HG03097 (cell line): ENCODE results near the gene PPRC1.
"Not testable (repeated sequence)": the region's sequence is repeated elsewhere in the genome, so short reads cannot be mapped to it uniquely, and the experiment has no call there.

Source experiments
- ATAC-seq: cut with Tn5 transposase; IDR thresholded peaks from one replicate; pipeline ENCODE4 v1.9.1; 2021; ENCODE audit not compliant: unreplicated experiment, low FRiP score

Gene PPRC1

GRCh38 chr10:102185811-102186527, 53.1 kb downstream of the PPRC1 start:
- ATAC-seq = no peak

DNA sequence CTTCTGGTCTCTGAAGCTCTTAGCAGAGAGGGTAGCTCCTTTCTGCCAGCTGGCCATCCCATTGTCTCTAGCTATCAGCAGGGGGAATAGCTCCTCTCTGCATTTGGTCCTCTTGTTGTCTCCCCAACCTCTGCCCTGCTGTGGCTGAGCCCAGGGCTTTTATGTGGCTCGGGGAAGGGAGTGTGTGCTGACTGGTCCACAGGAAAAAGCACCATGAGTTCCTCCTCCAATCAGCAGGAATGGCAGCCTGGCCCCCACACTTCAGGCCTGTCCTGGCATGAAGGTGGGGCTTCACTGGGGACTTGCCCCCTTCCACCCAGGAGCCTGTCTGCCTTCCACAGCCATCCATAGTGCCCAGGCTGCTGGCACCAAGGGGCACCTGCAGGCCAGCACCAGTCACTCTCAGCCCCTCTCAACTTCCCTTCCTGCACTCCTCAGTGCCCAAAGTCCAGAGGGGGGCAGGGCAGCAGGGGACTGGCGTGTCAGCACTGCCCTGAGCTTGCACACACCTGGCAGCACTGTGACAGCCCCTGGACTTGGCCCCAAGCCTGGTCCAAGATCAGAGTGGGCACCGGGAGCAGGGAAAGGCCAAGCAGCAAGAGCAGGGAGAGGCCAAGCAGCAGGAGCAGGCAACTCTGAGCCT, 55.6 kb downstream of the PPRC1 start:
- no peak for ATAC-seq

DNA sequence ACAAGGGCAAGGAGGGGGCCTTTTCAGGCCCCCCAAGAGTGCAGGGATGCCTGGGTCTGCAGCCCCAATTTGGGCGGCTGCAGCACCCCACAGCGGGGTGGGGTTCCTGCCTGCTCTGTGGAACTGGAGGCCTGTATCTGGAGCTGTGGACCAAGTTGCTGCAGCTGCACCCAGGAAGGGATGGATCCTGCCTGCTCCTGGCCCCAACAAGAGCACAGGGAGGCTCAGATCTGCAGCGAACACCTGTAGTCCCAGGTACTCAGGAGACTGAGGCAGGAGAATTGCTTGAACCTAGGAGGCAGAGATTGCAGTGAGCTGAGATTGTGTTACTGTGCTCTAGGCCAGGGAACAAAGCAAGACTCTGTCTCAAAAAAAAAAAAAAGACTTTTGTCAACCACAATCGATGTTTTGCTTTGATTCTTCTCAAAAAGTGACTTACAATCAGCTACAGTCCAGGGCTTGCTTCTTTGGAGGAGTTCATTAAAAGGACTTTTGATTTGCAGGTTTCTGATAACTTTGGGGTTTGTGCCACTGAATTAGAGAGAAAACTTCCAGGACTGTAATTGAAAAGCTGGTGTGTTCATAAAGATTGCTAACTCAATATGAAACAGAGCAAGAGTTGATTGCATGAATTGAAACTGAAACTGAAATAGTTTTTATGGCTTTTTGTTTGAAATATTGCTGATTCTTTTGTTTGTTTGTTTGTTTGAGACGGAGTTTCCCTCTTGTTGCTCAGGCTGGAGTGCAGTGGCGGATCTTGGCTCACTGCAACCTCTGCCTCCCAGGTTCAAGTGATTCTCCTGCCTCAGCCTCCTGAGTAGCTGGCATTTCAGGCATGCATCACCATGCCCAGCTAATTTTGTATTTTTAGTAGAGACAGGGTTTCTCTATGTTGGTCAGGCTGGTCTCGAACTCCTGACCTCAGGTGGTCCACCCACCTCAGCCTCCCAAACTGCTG, 56.4 kb downstream of the PPRC1 start:
- ATAC-seq = not testable (repeated sequence)

DNA sequence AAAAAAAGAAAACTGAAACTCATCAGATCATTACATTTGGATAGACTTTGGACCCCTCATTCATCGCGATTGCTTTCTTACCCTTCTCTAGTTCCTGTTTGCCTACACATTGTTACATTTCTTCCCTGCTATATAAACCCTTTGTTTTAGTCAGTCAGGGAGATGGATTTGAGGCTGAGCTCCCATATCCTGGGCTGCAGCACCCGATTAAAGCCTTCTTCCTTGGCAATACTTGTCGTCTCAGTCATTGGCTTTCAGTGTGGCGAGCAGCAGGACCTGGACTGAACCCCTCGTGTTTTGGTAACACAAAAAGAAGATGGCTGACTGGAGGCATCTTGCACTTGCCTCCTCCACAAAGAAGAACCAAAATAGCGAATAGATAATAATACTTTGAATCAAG, 59.1 kb downstream of the PPRC1 start:
- no peak for ATAC-seq

- no peak for ATAC-seq
Measured at GRCh38 chr10:102195296-102195870, 62.5 kb downstream of the PPRC1 start.

DNA sequence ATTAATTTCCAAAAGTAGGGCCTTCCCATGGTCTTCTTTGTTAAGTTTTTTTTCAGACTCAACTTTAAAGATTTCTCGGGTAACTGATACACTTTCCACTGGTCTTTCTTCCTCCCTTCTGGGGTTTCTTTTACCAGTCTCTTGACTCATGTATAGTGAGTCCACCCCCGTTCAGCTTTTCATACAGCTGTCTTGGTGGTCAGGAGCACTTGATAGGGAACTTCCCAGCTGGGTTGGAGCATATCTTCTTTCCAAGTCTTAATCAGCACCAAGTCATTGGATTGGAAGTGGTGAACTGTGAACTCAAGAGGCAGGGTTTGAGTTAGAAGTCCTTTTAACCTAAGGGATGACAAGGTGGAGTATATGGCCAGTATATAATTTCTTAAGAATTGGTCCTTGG, 64.1 kb downstream of the PPRC1 start:
- ATAC-seq = no peak

DNA sequence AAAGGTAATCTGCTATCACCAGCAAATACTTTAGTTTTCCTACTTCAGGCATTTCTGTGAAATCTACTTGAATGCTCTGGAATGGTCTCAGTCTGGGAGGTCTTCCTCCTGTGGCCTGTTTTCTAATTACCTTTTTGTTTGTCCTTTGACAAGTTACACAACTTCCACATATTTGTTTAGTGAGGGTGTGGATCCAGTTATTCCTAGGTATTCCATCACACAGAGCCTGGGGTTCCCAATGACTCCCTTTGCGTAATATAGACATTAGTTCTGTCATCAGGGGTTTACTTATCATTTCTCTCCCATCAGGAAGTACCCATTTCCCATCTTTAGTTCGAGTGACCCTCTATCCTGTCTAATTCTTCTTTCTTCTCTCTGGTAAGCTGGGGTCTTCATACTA, 65.2 kb downstream of the PPRC1 start:
- no peak for ATAC-seq
